Raji (cell line): ENCODE measurements around the gene SCNN1A.
A peak's percentile ranks its signal among the peaks of the same experiment; 100 is the strongest.

Experiments used
- POLR2A ChIP-seq: IDR thresholded peaks from 2 replicates; pipeline ENCODE4 v1.6.1; 2011; ENCODE audit warnings: low read depth, low read length, control low read depth; ENCODE audit not compliant: insufficient read depth

The SCNN1A gene

GRCh38 chr12:6375269-6376078 lies at the start of gene SCNN1A:
TSS of gene SCNN1A (minus strand) at chr12:6375563. CDS start at chr12:6374783, 780 bp downstream.
- no peak for TF ChIP-seq POLR2A

- no peak for TF ChIP-seq POLR2A
These were observed 49.5 kb upstream of the SCNN1A start for GRCh38 chr12:6424866-6425265.

- TF ChIP-seq POLR2A, result no peak
These were observed 48.6 kb upstream of the SCNN1A start for GRCh38 chr12:6424008-6424347.

- peak; percentile 44 for TF ChIP-seq POLR2A
These were observed 48.1 kb upstream of the SCNN1A start for GRCh38 chr12:6423267-6424007.

- no peak for TF ChIP-seq POLR2A
These were observed 45.0 kb upstream of the SCNN1A start for GRCh38 chr12:6420364-6420763.

GRCh38 chr12:6418796-6419195 lies 43.4 kb upstream of the SCNN1A start:
- TF ChIP-seq POLR2A, result no peak

GRCh38 chr12:6416596-6416995 lies 41.2 kb upstream of the SCNN1A start:
- no peak for TF ChIP-seq POLR2A

GRCh38 chr12:6407236-6407954 lies 32.0 kb upstream of the SCNN1A start:
- TF ChIP-seq POLR2A, result no peak

- no peak for TF ChIP-seq POLR2A
These were observed 30.6 kb upstream of the SCNN1A start for GRCh38 chr12:6405963-6406362.

- no peak for TF ChIP-seq POLR2A
These were observed 29.0 kb upstream of the SCNN1A start for GRCh38 chr12:6404390-6404789.

GRCh38 chr12:6399884-6400644 lies 24.7 kb upstream of the SCNN1A start:
- TF ChIP-seq POLR2A, result no peak

- TF ChIP-seq POLR2A, result no peak
These were observed 20.7 kb upstream of the SCNN1A start for GRCh38 chr12:6396031-6396430.

- TF ChIP-seq POLR2A, result no peak
These were observed 19.0 kb upstream of the SCNN1A start for GRCh38 chr12:6394398-6394797.

GRCh38 chr12:6393109-6393508 lies 17.7 kb upstream of the SCNN1A start:
- TF ChIP-seq POLR2A, result no peak

GRCh38 chr12:6392504-6392903 lies 17.1 kb upstream of the SCNN1A start:
- TF ChIP-seq POLR2A, result no peak
